Endothelial cell of umbilical vein (primary cell): Measurements from ENCODE around the gene CXXC5.

Experiments
- CTCF ChIP-seq, 2 donors: IDR thresholded peaks; 1 replicate in 1 of 2; 2 replicates in 1 of 2; pipeline ENCODE4 v1.5.1; 2011; ENCODE audit warnings: low read length in 2 of 2, mild to moderate bottlenecking in 2 of 2, moderate library complexity in 2 of 2, control low read depth in 1 of 2, inconsistent platforms in 1 of 2, low read depth in 1 of 2; ENCODE audit not compliant: insufficient read depth in 1 of 2; ENCODE audit errors: extremely low read depth in 1 of 2
- POLR2A ChIP-seq: IDR thresholded peaks from 2 replicates; pipeline ENCODE4 v1.6.1; 2012; ENCODE audit warnings: low read depth, mild to moderate bottlenecking, control low read depth, low read length
- POLR2AphosphoS5 ChIP-seq: IDR thresholded peaks from 2 replicates; pipeline ENCODE4 v1.6.1; 2012; ENCODE audit warnings: low read depth, mild to moderate bottlenecking, control low read depth, low read length, moderate library complexity; ENCODE audit not compliant: insufficient read depth

- TF ChIP-seq CTCF (IDR thresholded peaks at IDR 0.05; ENCODE audit: extremely low read depth in 1 of 2, insufficient read depth in 1 of 2, low read depth in 1 of 2, low read length in 2 of 2): no peak
- TF ChIP-seq POLR2A: no peak
- no peak for TF ChIP-seq POLR2AphosphoS5
Measured at GRCh38 chr5:139642213-139642612, 5.9 kb upstream of the CXXC5 start.
